Right lobe of liver (tissue), 6 donors: ENCODE measurements around the gene NOTCH1. TPM values are rescaled to one million over a fixed set of nuclear protein-coding genes. Genes with fewer than 3 reads are reported as not detected.
A peak's percentile ranks its signal among the peaks of the same experiment; 100 is the strongest.

Source experiments
- ATAC-seq, 4 donors: fragments of 200-7000 bp; cut with Tn5 transposase; one replicate each; pipeline ENCODE4 v1.9.1; 2020; ENCODE audit warnings: mild to moderate bottlenecking in 4 of 4, moderate library complexity in 4 of 4
- DNase-seq, 3 donors: peaks; one replicate each; pipeline ENCODE4 v3.0.0-alpha.2; 2020
- H3K27ac ChIP-seq, 3 donors: fragments of 200-600 bp; one replicate each; pipeline ENCODE4 v1.8.0; 2022
- H3K27me3 ChIP-seq, 2 donors: fragments of 200-600 bp; one replicate each; pipeline ENCODE4 v1.8.0; 2022
- H3K36me3 ChIP-seq, 4 donors: fragments of 200-600 bp; sonication (generic) in 1 of 4; one replicate each; pipeline versions ENCODE4 v1.5.1 to v1.8.0; 2017 to 2022; ENCODE audit warnings: control low read depth in 1 of 4
- H3K4me1 ChIP-seq, 4 donors: fragments of 200-600 bp; sonication (generic) in 1 of 4; one replicate each; pipeline versions ENCODE4 v1.5.1 to v1.8.0; 2017 to 2022; ENCODE audit warnings: control low read depth in 1 of 4
- H3K4me3 ChIP-seq, 3 donors: fragments of 200-600 bp; one replicate each; pipeline ENCODE4 v1.8.0; 2022
- H3K9me3 ChIP-seq, 4 donors: fragments of 200-600 bp; sonication (generic) in 1 of 4; one replicate each; pipeline versions ENCODE4 v1.5.1 to v1.8.0; 2017 to 2022; ENCODE audit warnings: control low read depth in 1 of 4
- CTCF ChIP-seq, 4 donors: fragments of 200-600 bp in 3 of 4; fragments of 450-650 bp in 1 of 4; IDR thresholded peaks; one replicate each; pipeline versions ENCODE4 v1.5.1 to v1.8.0; 2016 to 2022; ENCODE audit warnings: antibody characterized with exemption in 4 of 4, mild to moderate bottlenecking in 2 of 4
- POLR2A ChIP-seq: fragments of 450-650 bp; IDR thresholded peaks from one replicate; pipeline ENCODE4 v1.6.1; 2017; ENCODE audit warnings: antibody characterized with exemption, mild to moderate bottlenecking
- WGBS: methylation state at CpG from one replicate; pipeline ENCODE4 v1.1.6; 2018; ENCODE audit warnings: low coverage, low lambda C conversion rate; ENCODE audit not compliant: insufficient coverage; ENCODE audit errors: missing lambda C conversion rate; 5-methylcytosine and 5-hydroxymethylcytosine counted together
- intact Hi-C, 2 donors: fragments of 100-400 bp; cut with DNase I; formaldehyde crosslinking; loops; one replicate each; pipeline versions ENCODE4 v1.11.2 to v1.14.1; 2022
- total RNA-seq, 6 experiments: library from RNA; depleted of rRNA in 2 of 6; stranded (reverse); fragments of >200 nt in 2 of 6; fragmentation: NEBNext Ultra II Directional in 3 of 6; extraction: Animal tissue kit (Norgen Biotek cat#: 25700) in 3 of 6; gene quantifications; one replicate each; pipeline versions ENCODE4 v1.1.0 to v1.2.4, GENCODE V29; 2016 to 2023
- donor health status: DM: no; HTN: yes; CAD: no.
- donor health status: DM: no; HTN: no; CAD: no.
- donor health status: DM: no; HTN: no; CAD: no.
- donor health status: DM: no; HTN: yes; CAD: no.
- donor health status: DM: no; HTN: yes; CAD: no.

NOTCH1 gene
- total RNA-seq, 6 experiments from 2014 or later: 17.4 to 26.2 (median 19.3) TPM

- peak in 1 of 4 donors; percentile 10 for ATAC-seq
- peaks cover 0 to 5% (median 0%) of the 10 kb centered on the region in 4 donors for H3K4me1 ChIP-seq
- no peak for DNase-seq
- H3K36me3 ChIP-seq: no peaks in the 10 kb centered on the region
- peak overlapping the region in 1 of 3 donors; percentile 13 for H3K27ac ChIP-seq
- intact Hi-C loops: no loop called here
- no peaks in the 10 kb centered on the region for H3K9me3 ChIP-seq
- H3K27me3 ChIP-seq: no peaks in the 10 kb centered on the region
- WGBS: 32% methylated on average over 11 of the region's 22 CpGs
- TF ChIP-seq POLR2A: no peak
- TF ChIP-seq CTCF (IDR thresholded peaks at IDR 0.05): no peak
- H3K4me3 ChIP-seq: no peak overlapping the region
Measured at GRCh38 chr9:136587944-136588662, 42.3 kb upstream of the NOTCH1 start.

GRCh38 chr9:136587145-136587943 lies 41.5 kb upstream of the NOTCH1 start:
- TF ChIP-seq POLR2A (no peak), CTCF (IDR thresholded peaks at IDR 0.05) (no peak)
- DNase-seq (peak in 1 of 3 donors; percentile 75), ATAC-seq (peak; percentile 25 to 54 (median 36))
- no peak overlapping the region for H3K4me3 ChIP-seq
- H3K4me1 ChIP-seq: peaks cover 0 to 5% (median 0%) of the 10 kb centered on the region in 4 donors
- no peaks in the 10 kb centered on the region for H3K36me3 ChIP-seq
- no CpG with 5 or more reads among the region's 33 CpGs for WGBS
- H3K9me3 ChIP-seq: no peaks in the 10 kb centered on the region
- H3K27ac ChIP-seq: no peak overlapping the region
- intact Hi-C loops: no loop called here
- H3K27me3 ChIP-seq: no peaks in the 10 kb centered on the region

GRCh38 chr9:136586391-136586953 lies 40.6 kb upstream of the NOTCH1 start:
- H3K36me3 ChIP-seq: no peaks in the 10 kb centered on the region
- H3K27ac ChIP-seq: no peak overlapping the region
- 95% methylated on average over 8 of the region's 21 CpGs for WGBS
- H3K9me3 ChIP-seq: no peaks in the 10 kb centered on the region
- DNase-seq (no peak), ATAC-seq (no peak)
- H3K4me3 ChIP-seq: no peak overlapping the region
- intact Hi-C loops: no loop called here
- peaks cover 0 to 5% (median 0%) of the 10 kb centered on the region in 4 donors for H3K4me1 ChIP-seq
- TF ChIP-seq POLR2A (no peak), CTCF (IDR thresholded peaks at IDR 0.05) (no peak)
- no peaks in the 10 kb centered on the region for H3K27me3 ChIP-seq

- Histone ChIP-seq H3K27me3 (no peaks in the 10 kb centered on the region), H3K9me3 (no peaks in the 10 kb centered on the region), H3K4me3 (no peak overlapping the region), H3K36me3 (no peaks in the 10 kb centered on the region), H3K4me1 (peaks cover 0 to 5% (median 0%) of the 10 kb centered on the region in 4 donors), H3K27ac (no peak overlapping the region)
- DNase-seq (no peak), ATAC-seq (no peak)
- 81% methylated on average over 5 of the region's 16 CpGs for WGBS
- TF ChIP-seq CTCF (IDR thresholded peaks at IDR 0.05): no peak
- TF ChIP-seq POLR2A: no peak
- intact Hi-C loops: no loop called here
Measured at GRCh38 chr9:136585531-136586120, 39.8 kb upstream of the NOTCH1 start.
